ENCODE measurements around the gene PRKCH.
"Not testable (repeated sequence)": the region's sequence is repeated elsewhere in the genome, so short reads cannot be mapped to it uniquely, and the experiment has no call there.

PRKCH gene

GRCh38 chr14:61395115-61395725, 73.8 kb downstream of the PRKCH start:
- DNase-seq = no peak

- no peak for DNase-seq
These were observed 74.9 kb downstream of the PRKCH start for GRCh38 chr14:61396279-61396678.

GRCh38 chr14:61396694-61397093, 75.3 kb downstream of the PRKCH start:
- no peak for DNase-seq

GRCh38 chr14:61397615-61398014, 76.2 kb downstream of the PRKCH start:
- no peak for DNase-seq

- DNase-seq = no peak
These were observed 76.8 kb downstream of the PRKCH start for GRCh38 chr14:61398221-61398620.

GRCh38 chr14:61399365-61399764, 78.0 kb downstream of the PRKCH start:
- no peak for DNase-seq

GRCh38 chr14:61401461-61401860, 80.1 kb downstream of the PRKCH start:
- no peak for DNase-seq

- DNase-seq = no peak
These were observed 82.0 kb downstream of the PRKCH start for GRCh38 chr14:61403411-61403810.

- DNase-seq = no peak
These were observed 83.3 kb downstream of the PRKCH start for GRCh38 chr14:61404637-61405036.

GRCh38 chr14:61406198-61406597, 84.8 kb downstream of the PRKCH start:
- DNase-seq = no peak

GRCh38 chr14:61406675-61407074, 85.3 kb downstream of the PRKCH start:
- no peak for DNase-seq

- DNase-seq = no peak
These were observed 87.1 kb downstream of the PRKCH start for GRCh38 chr14:61408498-61408897.

GRCh38 chr14:61409782-61410181, 88.4 kb downstream of the PRKCH start:
- DNase-seq = no peak

- not testable (repeated sequence) for DNase-seq
These were observed 94.6 kb downstream of the PRKCH start for GRCh38 chr14:61415934-61416333.

GRCh38 chr14:61416591-61416990, 95.2 kb downstream of the PRKCH start:
- no peak for DNase-seq

GRCh38 chr14:61417141-61417540, 95.8 kb downstream of the PRKCH start:
- no peak for DNase-seq

GRCh38 chr14:61417883-61418455, 96.6 kb downstream of the PRKCH start:
- no peak for DNase-seq

- DNase-seq = no peak
These were observed 97.4 kb downstream of the PRKCH start for GRCh38 chr14:61418746-61419145.

GRCh38 chr14:61419201-61419600, 97.8 kb downstream of the PRKCH start:
- no peak for DNase-seq

- no peak for DNase-seq
These were observed 98.9 kb downstream of the PRKCH start for GRCh38 chr14:61420326-61420725.

GRCh38 chr14:61421212-61421923, 100.0 kb downstream of the PRKCH start:
- DNase-seq = no peak

GRCh38 chr14:61426048-61426447, 104.7 kb downstream of the PRKCH start:
- no peak for DNase-seq

- no peak for DNase-seq
These were observed 106.9 kb downstream of the PRKCH start for GRCh38 chr14:61428261-61428660.

- DNase-seq = no peak
These were observed 107.9 kb downstream of the PRKCH start for GRCh38 chr14:61429316-61429715.
